Measurements from ENCODE around the gene RAMACL.

- TF ChIP-seq YY1 (IDR thresholded peaks at IDR 0.05; ENCODE audit: insufficient read depth, insufficient read length) (no peak), ZNF274 (IDR thresholded peaks at IDR 0.05; ENCODE audit: low read depth, low read length) (no peak)
Observed at GRCh38 chr6:166604328-166604727, 17.9 kb upstream of the RAMACL start.

All from NT2/D1 (cell line).